Suppressor macrophage treated with lipopolysaccharide for 4 hours (primary cell): ENCODE results near the gene CCDC91.
"Not testable (repeated sequence)": the region's sequence is repeated elsewhere in the genome, so short reads cannot be mapped to it uniquely, and the experiment has no call there.

ENCODE experiments used
- DNase-seq: peaks from one replicate; pipeline ENCODE4 v3.0.0-alpha.2; 2020

CCDC91 gene

DNA sequence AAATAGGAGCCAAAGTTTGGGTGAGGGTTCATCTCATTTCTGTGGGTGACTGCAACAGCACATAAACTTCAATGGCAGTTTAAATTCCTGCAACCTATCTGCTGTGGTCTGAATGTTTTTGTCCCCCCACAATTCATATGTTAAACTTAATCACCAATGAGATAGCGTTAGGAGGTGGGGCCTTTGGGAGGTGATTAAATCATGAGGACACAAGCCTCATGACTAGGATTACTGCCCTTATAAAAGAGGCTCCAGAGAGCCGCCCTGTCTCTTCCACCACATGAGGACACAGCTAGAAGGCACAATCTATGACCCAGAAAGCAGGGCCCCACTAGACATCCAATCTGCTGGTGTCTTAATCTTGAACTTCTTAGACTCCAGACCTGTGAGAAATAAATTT is 3.8 kb upstream of the CCDC91 start:
- DNase-seq: no peak

DNA sequence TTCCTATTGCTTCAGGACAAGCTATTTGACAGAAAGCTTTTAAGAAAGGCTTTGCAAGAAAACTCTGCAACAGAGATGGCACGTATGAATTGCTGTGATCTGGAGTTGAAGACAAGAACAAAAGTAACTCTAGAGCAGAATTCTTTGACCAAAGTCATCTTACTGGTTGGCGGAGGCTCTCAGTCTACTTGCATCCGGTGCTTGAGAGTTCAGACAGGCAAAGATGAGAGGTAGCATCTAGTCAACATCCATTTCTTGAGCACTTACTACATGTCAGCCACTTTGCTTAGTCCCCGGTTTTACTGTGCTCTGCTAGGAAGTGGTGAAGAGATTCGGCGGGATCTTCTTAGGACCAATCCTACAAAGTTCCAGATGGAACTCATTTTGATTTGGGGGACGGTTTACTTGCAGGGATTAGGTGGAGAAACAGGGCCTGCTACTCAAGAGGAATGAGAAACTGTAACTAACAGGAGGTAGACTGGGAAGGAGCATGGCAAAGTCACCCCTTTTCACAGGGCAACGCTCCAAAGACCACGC is 404 bp upstream of the CCDC91 start:
- DNase-seq: no peak

DNA sequence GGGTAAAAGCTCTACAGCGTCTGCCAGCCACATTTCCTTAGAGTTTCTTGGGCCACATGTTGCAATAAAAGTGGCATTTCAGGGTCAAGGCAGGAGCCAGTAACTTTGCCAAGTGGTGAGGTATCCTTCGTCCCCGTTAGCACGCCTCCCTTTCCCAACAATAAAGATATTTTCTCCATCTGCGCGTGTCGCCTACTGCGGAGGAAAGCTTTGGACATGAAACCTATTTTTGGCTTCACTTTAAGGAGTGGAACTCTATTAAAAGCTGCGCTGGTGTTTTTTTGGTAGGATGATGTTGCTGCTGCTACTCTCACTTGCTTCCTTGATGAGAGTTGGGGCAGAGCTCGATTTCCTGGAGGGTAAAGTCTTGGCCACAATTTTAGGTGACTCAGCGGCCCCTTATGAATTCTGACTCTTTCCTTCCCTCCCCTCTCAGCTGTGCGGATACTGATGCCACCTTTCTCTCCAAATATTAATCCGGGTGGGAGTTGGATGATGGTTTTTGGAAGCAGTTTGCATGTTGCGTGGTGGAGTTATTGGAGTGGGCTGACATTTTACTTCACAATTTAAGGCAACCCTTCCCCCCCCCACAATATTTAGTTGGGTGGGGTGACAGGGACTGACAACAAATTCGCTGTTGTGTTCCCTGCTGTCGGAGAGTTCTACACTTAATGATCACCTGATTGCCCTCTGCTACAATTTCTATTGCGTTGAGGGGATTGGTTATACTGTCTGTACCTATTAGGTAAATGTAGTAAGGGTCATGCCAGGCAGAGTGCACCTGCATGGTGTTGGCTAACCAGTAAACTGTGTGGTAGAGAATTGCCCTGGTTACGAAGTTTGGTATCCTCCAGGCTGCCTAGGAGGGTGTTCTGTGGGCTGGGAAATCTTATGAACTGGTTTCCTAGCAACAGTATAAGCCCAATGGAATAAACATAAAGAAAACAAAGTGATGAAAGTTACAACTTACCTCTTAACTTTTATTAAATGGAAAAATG is 1.1 kb downstream of the CCDC91 start:
- DNase-seq: peak; percentile 25

DNA sequence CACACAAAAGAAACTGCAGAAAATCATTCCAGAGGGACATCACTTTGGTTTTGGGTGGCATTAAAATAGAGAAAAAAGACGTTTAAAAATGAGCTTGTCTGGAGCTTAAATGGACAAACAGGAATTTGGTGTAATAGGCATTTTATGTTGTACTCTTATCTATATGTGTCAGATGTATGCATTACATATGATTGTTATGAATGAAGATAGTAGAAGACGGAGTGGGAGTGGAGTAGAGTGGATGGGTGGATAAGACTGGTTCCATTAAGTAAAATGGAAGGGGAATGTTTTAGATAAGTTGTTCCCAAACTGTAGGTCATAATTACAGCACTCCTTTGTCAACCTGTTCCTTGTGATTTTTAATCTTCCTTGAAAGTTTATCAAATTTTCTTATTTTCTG is 1.9 kb downstream of the CCDC91 start:
- DNase-seq: no peak

DNA sequence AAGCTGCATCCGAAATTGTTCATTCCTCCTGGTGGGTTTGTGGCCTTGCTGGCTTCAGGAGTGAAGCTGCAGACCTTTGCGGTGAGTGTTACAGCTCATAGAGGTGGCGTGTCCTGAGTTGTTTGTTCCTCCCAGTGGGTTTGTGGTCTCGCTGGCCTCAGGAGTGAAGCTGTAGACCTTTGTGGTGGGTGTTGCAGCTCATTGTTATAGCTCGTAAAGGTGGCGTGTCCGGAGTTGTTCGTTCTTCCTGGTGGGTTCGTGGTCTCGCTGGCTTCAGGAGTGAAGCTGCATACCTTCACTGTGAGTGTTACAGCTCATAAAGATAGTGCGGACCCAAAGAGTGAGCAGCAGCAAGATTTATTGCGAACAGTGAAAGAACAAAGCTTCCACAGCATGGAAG is 4.4 kb downstream of the CCDC91 start:
- DNase-seq: not testable (repeated sequence)

DNA sequence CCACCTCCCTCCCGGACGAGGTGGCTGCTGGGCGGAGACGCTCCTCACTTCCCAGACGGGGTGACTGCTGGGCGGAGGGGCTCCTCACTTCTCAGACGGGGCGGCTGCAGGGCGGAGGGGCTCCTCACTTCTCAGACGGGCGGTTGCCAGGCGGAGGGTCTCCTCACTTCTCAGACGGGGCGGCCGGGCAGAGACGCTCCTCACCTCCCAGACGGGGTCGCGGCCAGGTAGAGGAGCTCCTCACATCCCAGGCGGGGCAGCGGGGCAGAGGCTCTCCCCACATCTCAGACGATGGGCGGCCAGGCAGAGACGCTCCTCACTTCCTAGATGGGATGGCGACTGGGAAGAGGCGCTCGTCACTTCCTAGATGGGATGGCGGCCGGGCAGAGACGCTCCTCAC is 10.9 kb downstream of the CCDC91 start:
- DNase-seq: not testable (repeated sequence)

DNA sequence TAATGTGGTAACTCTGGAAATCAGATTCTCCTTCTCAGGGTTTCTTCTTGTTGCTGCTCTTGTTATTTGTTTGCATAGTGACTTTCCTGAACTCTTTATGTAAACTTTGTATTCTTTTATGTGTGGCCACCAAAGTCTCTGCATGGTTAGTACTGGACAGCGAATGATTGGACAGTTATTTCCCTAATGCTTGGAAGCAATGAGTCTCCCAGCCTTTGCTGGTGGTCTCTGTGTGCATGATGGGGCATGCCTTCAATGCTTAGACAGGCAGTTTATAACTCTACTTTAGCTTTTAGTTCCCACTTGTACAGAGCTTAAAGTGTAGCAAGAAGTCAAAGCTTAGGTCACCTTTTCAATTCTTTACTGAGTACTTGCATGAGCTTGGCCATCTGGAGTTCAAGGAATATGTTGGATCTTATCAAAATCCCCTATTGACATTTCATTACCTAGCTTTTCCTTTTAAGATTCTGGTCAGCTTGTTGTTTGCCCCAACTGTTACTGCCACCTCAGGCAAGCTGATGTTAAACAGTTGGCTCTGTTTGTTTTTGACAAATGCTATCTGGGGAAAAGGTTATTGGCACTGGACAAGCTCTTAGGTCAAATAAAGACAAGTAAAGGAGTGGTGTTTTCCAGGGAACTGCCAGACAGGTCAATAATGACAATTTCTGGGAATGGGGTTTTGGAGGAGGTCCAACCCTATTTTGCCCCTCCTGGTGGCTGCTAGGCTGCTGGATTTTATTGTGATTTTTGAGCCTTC is 12.3 kb downstream of the CCDC91 start:
- DNase-seq: no peak

DNA sequence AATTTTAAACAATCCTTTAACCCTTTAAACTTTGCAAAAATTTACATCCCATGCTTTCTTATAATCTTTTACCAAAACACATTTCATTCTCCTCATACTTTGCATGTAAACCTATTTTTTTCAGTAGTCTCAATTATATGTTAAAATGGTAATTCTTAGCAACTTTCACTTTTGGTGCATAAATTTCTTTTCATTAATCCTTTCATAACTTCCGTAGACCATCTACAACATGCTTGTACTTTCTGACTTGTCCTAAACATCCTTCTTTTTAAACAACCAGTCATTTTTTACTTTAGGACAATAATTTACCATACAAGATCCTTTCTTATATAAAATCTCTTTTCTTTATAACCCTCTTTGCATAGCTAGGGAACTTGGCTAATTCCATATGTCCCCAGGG is 19.5 kb downstream of the CCDC91 start:
- no peak for DNase-seq

DNA sequence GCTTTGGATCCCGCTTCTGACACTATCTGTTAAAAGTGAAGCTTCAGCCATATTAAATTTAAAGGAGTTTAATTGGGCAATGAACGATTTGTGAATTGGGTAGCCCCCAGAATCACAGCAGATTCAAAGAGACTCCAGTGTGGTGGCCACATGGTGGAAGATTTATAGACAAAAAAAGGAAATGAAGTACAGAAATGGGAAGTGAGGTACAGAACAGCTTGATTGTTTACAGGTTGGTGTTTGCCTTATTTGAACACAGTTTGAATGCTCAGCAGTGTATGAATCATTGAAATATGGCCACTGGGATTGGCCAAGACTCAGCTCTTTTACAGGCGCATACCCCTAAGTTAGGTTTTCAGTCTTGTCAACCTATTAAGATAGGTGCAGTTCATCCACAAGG is 21.9 kb downstream of the CCDC91 start:
- DNase-seq: no peak

DNA sequence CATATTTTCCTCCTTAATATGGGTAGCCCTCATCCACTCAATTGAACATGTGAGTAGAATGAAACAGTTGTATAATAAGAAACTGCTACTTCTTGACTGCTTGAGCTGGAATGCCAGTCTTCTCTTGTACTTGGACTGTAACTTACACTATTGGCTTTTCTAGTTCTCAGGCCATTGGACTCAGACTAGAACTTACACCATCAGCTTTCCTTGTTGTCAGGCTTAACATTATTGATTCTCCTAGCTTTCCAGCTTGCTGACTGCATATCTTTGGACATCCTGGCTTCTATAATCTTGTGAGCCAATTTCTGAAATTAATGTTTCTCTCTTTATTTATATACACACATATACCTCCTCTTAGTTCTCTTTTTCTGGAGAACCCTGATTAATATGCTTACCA is 24.8 kb downstream of the CCDC91 start:
- DNase-seq: no peak

DNA sequence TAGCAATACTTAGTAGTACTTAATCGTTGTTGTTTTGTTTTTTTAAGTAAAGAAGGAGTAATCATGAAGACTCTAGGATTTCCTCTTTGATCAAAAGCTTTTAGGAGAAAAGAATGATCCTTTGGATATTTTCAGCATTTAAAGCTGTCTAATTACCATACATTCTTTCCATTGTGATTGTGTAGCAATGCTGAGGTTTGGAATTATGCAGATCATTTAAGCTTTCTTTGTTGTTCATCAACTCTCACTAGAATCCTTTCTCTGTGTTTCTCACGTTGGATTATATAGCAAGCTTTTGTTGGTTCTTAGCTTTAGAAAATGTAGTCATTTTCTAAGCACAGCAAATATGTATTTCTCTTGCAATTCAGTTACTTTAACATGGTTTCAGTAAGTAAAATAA is 25.8 kb downstream of the CCDC91 start:
- DNase-seq: no peak

DNA sequence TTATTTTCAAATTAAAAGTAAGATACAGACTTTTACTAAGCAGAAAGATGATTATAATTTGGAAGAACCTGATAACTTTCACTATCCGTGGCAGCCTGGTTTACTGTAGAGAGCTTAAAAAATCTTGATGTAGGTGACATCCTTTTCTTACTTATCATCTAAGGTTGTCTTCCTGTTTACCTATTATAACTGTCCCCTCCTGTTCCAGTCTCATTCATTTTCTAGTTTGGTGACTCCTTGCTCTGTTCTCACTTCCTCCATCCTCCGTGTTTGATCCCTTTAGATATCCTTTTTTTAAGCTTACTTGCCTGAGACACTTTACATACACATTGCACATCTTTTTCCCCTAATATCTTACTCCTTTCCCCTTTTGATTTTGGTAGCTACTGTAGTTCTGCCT is 27.5 kb downstream of the CCDC91 start:
- no peak for DNase-seq

DNA sequence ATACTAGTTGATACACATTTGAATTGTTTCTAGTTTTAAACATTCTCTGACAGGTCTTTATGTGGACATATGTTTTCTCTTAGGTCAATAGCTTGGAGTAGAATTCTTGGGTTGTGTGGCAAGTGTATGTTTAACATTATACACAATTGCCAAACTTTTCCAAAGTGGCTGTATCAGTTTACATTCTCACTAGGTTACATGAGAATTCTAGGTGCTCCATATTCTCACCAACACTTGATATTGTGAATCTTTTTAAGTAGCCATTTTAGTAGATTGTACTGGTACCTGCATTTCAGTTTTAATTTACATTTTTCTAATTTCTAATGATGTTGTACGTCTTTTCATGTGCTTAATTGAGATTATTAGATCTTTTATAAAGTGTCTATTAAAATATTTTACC is 28.6 kb downstream of the CCDC91 start:
- no peak for DNase-seq

DNA sequence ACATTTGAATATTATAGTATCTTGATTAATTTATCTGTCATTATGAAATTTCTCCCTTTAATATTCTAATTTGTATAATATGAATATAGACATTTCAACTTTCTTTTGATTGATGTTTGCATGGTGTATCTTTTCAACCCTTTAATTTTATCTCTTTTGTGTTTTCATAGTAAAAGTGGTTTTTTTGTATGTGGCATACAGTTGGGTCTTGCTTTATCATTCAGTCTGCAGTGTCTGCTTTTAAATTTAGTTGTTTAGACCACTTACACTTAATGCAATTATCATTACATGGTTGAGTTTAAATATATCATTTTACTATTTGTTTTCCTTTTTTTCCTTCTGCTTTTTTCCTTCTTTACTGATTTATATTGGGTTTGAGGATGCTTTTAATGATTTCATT is 29.6 kb downstream of the CCDC91 start:
- DNase-seq: no peak

DNA sequence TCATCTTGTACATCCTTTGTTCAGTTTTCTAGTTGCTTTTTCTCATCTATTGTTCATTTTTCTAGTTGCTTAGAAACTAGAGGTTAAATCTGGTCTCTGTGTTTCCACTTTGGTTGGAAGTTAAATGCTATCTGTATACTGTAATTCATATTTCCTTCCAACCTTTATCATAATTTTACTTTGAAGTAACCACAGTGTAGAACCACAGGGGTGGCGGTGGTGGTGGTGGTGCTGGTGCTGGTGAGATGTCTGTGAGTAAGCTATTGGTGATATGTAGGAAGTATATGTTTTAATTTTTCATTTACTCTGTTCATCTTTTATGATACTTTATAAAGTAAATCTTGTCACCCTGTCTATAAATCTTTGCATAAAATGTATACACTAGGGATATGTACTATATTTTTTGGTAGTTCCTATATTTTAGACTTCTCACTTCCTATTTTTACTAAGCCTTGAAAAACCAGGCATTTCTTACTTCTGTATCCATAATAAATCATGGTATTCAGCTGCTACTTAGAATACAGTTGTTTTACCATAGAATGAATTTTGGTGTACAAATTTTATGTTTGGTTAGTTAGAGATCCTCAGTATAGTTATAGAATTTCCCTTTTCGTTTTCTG is 31.9 kb downstream of the CCDC91 start:
- DNase-seq: peak; percentile 18

DNA sequence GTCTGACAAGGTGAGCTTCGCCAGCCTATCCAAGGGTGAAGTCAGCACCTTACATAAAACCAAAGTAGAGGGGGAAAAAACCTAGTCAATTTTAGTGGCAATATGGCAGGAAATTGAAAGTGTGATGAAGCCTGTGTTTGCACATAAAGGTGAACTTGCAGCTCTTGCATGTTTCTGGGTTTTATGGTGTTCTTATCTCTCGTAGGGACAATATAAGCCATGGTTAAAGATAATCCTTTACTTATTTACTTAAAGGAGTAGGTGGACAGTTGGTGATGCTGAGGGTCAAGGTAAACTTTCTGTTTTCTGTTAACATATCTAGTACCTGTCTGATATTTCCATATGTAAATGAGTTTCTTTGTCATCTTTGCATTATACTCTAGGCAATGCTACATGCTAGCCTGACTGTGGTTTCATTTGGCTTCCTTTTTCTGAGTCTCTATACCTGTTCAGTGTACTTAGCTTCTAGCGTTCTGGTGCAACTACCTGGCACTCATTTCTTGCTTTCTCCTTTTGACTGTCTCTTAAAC is 32.8 kb downstream of the CCDC91 start:
- no peak for DNase-seq

DNA sequence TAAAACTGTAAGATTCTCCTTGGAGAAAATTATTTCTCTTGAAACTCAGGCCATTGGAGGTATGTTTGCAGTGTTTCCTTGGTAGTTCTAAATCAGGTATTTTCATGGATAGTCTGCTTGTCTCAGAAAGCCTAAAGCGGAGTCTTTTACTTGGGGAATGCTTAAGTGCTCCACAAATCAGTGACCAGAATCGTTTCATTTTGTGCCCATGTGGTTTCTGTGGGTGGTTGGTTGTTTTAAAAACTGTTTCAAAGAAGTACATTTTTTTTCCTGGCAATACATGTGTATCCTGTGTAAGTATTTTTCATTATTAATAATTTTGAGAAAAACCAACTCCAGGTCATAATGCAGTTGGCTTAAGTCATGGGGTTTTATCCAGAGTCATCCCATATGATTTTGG is 33.6 kb downstream of the CCDC91 start:
- DNase-seq: no peak

DNA sequence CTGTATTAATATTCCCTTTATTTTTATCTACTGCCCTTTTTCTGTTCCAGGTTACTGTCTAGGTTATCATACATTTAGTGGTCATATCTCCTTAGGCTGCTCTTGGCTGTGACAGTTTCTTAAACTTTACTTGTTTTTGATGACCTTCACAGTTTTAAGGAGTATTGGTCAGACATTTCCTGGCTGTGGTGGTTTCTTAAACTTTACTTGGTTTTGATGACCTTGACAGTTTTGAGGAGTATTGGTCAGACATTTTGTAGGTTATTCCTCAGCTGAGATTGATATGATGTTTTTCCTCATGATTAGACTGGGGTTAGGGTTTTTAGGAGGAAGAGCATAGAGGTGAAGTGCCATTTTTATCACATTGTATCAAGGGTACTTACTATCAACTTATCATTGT is 36.4 kb downstream of the CCDC91 start:
- DNase-seq: no peak

DNA sequence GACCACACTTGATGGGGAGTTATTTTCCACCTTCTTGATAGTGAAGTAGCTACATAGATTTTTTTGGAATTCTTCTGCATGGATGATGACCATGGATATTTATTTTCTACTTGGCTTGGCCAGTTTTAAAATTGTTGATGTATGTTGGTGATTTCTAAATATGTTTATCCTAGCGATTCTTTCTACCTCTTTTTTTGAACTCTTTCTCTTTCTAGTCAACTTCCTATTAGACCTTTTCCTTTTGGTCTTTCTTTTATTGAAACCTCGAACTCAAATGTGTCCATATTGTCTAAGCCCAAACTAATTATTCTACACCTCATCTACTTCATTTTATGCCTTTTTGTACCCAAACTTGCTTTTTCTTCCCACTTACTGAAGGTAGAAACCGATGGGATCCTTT is 37.0 kb downstream of the CCDC91 start:
- DNase-seq: no peak

DNA sequence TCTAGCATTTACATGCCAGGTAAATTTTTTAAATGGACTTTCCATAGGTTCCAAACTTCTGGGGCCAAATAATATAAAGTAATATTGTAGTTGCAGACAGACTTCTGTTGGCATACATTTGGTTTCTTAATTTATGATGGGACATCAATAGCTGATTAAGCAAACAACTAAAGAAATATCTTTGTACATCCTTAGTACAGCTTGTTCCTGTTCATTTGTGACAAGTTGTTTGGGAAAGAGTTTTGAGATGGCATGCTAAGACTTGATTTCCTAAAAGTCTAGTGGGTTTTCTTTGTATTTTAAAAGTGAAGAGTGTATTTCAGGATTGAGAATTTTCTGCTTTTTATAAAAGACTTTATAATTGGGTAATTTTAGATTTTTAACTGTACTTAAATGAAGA is 41.0 kb downstream of the CCDC91 start:
- no peak for DNase-seq

DNA sequence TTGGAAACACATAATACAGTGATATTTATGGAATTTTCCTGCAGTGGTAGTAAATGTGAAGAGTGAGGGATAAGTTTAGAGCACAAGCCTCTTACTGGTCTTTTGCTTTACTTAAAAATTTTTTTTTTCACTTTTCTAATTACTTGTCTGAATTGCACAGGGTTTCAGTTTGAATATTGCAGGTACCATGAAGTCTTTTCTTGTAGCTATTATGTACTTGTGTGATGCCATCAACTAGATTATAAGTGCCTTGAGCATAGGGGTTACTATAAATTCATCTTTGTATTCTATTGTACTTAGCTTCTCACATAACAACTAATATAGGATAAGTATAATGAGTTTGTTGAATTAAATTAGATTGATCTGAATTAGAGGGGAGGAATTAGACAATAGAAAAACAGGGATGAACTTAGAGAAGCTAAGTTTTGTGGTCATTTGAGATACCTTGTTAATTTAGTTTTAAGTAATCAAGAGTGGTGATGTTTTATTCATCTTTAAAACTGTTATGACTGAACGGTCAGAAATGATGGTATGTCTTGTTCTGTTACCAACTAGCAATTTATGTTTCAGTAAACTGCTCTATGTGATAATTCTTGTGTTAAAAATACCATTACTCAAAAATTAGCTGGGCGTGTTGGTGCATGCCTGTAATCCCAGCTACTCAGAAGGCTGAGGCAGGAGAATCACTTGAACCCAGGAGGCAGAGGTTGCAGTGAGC is 42.1 kb downstream of the CCDC91 start:
- no peak for DNase-seq

DNA sequence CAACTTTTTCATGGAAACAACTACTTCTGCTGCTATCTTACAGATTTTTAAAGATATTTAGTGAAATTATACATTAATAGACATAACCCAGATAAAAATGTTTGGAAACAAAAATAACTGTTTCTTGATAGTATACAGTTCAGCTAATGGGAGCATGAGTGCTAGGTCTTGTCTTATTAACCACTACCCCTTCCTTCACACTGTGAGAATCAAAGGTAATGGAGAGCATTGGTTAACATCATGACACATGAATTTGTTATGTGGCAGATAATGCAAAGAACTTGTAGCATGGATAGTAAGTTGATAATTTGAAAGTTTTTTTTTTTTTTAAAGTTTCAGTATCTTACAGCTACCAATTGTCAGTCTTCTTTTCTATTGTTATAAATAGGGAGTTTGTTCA is 44.2 kb downstream of the CCDC91 start:
- no peak for DNase-seq

DNA sequence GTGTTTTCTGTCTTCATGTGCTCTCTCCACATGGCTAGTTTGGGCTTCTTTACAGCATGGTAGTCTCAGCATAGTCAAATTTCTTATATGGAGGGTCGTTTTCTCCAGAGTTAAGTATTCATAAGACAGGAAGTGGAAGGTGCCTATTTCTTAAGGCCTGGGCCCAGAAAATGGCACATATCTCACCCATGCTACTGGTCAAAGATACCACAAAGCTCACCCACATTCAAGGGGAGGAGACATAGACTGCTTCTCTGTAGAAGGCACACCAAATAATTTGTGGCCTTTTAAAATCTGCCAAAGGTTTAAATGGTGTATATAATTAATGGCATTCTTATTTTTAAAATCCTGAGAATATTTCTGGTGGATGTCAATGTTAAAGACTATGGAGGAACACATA is 44.8 kb downstream of the CCDC91 start:
- DNase-seq: no peak
